NCI-H2029 treated with DMSO at 0.1 percent for 48 hours (cell line): ENCODE results near the gene FKBP1B.
"Not testable (repeated sequence)": the region's sequence is repeated elsewhere in the genome, so short reads cannot be mapped to it uniquely, and the experiment has no call there.

Experiments
- DNase-seq: peaks from one replicate; lab custom pipeline; 2025; lab: John Stamatoyannopoulos, UW

The FKBP1B gene

DNA sequence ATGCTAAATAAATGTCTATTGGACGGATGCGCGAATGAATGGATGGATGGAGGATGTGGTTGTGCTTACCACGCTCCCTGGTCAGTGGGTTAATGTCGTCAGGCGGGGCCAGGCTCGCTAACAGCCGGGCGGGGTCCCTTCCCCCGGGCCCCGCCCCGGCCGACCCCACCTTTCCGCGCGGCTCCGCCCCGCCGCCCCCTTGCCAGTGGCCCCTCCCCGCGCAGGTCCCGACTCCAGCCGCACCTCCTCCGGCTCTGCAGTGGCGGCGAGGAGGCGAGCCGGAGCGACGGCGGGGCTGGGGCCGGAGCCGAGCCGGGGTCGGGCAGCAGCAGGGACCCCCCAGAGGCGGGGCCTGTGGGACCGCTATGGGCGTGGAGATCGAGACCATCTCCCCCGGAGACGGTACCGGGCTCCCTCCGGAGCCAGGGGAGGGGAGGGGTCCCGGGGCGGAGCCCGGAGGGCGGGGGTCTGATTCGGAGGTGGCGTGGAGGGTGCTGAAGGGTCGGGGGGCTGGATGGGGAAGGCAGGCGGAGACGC lies at the start of gene FKBP1B:
Gene FKBP1B, plus strand, starts transcription at position 257 of the 537 bp plus-strand sequence. Its CDS starts 109 bp downstream, at position 366.
- DNase-seq, result no peak

DNA sequence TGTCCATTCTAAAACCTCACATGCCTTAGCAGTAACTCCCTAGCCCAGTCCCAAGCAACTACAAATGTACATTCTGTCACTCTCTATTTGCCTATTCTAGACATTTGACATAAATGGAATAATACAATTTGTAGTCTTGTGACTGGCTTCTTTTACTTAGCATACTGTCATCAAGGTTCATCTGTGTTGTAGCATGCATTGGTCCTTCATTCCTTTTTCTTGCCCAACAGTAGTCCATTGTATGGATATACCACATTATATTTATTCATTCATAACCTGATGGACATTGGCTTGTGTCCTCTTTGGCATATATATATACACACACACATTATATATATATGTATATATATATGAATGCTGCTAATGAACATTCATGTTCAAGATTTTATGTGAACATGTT lies 41.8 kb upstream of the FKBP1B start:
- no peak for DNase-seq

DNA sequence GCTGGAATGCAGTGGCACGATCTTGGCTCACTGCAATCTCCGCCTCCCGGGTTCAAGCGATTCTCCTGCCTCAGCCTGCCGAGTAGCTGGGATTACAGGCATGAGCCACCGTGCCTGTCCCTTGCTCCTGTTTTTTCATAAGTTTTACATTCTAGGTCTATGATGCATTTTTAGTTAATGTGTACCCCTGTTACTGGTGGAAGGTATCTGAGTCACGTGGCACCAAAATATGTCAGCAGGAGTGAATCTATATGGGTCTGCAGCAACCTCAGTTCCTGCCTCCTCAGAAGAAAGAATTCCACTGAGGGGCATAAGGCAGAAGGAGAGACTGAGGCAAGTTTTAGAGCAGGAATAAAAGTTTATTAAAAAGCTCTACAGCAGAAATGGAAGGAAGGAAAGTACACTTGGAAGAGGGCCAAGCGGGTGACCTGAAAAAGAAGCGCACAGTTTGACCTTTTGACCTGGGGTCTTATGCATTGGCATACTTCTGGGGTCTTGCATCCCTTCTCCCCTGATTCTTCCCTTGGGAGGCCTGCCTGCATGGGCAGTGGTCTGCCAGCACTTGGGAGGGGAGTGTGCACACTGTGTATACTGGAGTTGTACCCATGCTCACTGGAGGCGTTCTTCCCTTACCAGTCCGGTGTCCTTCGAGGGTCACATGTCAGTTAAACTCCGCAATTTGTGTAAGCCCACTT lies 40.7 kb upstream of the FKBP1B start:
- no peak for DNase-seq

DNA sequence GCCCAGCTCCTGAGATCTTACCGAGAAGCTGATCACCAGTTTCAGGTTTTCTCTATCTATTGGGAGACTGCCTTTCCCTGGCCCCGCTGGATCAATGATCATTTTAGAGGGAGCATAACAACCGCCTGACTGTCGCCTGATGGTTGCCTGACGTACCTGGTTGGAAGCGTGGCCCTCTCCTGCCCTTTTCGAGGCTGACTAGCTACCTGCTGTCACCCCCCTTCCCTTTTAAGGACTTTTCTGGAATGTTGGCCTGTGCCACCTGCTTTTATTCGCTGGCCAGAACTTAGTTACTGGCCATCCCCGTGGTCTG lies 40.2 kb upstream of the FKBP1B start:
- no peak for DNase-seq

DNA sequence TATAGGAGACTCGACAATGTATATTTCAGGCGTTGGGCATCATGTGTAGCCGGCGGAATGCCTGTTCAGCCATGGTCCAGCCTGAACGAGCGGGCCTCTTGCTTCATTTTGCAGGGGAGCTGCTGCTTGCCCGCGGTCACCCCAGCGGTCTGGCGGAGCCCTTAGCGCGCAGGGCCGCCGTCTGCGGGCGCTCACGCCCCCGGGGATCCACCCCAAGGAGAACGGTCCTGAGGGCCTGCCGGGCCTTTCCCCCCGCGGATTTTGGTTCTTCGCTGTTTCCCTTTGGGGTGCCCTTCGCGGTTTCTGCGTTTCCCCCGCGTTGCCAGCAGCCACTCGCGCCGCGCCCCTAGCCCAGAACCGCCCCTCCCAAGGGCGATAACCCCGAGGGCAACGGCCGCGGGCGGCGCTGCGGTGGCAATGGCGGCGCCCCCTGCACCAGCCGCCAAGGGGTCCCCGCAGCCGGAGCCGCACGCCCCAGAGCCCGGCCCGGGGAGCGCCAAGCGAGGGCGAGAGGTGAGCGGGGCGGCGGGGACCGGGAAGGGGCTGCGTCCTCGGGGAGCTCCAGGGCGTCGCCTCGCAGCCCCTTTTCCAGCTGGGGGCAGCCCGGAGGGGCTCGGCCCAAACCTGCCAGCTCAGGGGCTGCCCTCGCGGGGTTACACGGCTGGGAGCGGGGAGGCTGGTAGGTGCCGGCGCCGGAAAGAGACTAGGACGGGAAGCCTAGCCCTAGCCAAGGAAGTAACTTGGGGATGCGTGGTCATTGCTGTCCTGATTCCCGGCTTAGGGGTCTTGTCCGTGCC lies 39.7 kb upstream of the FKBP1B start, which contains the start of gene MFSD2B:
Gene MFSD2B, plus strand, starts transcription at position 406 of the 797 bp plus-strand sequence. Its CDS starts 12 bp downstream, at position 418.
- no peak for DNase-seq

DNA sequence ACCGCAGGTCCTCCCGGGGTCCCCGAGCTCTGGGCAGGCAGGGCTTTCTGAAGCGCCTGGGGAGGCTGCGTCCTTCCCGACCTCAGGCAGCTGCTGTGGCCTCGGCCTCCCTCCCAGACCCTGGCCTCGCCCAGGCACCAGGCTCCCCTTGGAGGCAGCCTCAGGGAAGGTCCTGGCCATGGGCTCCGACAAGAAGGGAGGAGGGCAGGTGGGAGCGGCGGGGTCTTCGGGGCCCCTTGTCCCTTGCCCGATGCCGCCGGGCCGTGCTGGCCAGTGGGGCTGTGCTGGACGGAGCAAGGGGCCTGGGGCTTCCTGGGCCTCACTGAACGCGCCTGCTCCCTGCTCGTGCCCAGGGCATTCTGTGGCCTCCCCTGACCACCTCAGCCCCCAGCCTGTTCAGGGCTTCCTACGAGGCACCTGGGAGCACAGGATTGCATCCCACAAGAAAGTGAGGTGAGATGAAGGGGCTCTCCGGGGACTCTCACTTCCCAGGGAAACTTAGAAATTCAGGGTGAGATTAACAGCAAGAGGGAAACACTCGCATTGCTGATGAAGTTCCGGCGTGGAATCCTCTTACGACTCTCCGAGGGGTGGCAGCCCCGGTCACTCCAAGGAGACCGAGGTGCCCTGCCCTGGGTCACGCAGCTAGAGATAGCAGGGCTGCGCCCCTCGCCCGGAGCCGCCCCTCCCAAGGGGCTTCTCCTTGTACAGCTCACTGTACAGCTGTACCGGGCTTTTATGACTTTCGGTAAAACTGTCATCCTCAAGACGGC lies 38.9 kb upstream of the FKBP1B start:
- DNase-seq, result no peak

DNA sequence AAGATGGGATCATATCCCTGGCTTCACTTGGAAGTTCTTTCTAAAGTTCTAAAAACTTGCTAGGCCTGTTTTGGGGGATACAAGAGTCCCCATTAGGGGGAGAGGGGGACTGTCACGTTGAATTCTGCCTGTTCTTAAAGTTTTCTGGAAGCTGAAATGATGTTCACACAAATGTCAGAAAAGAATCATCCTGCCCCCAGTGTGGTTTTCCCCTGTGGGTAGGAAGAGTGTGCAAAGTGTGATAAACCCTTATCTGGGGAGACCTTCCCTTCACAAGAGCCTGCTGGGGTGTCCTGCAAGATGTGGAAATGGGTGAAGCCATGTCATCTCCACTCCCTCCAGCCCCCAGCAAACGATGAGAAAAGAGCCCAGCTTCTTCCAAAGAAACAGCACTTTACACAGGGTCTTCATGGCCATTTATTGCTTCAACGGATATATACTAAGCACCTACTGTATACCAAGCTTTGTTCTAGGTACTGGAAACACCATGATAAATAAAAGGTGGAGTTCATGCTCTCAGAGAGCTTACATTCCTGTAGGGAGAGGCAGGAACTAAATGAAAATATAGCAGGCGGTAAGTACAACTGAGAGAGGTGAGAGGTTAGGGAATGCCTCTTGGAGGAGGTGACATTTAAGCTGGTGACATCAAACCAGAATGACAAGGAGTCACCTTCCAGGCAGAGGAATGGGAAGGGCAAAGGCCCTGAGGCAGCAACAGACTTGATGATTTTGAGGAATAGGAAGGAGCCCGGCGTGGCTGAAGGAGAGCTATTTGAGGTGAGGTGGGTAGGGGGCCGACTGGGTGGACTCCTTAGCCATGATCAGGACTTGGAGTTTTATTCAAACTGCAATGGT lies 38.1 kb upstream of the FKBP1B start:
- no peak for DNase-seq

DNA sequence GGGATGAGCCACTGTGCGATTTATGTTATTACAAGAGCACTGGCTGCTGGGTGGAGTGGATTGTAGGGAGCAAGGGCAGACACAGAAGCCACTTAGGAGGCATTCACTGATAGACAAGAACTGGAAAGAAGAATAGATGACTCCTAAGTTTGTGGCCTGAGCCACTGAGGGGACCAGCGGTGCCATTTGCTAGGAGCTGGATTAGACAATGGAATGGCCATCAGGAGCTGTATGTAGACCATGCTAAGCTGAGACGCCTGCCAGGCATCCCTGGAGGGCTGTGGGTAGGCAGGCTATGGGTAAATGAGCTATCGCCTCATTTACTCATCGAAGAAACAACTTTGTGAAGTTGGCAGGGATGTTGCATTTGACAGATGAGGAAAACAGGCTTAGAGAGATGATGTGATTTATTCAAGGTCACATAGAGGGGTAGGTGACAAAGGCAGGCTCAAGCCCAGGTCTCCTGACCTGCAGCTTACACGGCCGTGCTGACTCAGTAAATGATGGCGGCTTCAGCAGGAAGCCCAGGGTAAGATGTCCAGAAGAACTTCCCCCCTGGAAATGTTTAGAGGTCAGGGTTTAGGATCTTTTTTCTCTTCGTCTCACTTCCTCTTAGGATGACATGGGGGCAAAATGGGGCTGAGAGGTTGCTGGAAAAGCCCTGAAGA lies 36.9 kb upstream of the FKBP1B start:
- DNase-seq, result no peak

DNA sequence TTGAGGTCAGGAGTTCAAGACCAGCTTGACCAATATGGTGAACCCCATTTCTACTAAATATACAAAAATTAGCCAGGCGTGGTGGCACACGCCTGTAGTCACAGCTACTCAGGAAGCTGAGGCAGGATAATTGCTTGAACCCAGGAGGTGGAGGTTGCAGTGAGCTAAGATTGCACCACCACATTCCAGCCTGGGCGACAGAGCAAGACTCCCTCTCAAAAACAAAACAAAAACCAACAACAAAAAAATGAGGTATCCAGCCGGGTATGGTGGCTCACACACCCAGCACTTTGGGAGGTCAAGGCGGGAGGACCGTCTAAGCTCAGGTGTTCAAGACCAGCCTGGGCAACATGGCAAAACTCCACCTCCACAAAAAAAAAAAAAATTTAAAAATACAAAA lies 34.6 kb upstream of the FKBP1B start:
- DNase-seq, result not testable (repeated sequence)

DNA sequence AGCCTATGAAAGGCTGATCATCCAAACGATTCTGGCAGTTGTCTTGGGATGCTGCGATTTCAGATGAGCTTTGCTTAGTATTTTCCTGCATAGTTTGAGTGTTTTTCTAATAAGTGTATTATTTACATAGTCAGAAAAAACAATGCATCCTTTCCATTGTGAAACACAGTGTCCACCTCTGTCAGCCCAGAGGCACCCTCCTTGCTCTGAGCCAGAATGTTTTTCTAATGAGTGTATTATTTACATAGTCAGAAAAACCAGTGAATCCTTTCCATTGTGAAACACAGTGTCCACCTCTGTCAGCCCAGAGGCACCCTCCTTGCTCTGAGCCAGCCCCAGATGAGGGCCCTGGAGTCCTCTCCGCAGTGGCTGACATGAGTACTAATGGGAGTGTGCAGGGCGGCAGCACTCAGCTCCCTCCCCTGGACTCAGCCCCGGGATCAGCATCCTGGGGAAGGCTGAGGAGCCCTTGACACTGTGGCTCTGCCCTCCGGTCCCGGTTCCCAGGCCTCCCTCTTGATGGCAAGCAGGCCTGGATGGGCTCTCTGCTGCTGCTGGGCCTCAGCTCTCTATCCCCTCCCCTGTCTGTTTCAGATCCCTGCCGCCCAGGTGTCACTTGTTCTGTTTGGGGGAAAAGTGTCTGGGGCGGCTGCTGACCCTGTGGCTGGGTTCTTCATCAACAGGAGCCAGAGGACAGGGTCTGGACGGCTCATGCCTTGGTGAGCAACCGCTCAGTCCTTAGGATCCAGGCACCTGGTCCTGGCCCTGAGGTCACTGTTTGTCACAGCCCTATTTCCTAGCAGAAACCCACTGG lies 33.8 kb upstream of the FKBP1B start:
- no peak for DNase-seq

DNA sequence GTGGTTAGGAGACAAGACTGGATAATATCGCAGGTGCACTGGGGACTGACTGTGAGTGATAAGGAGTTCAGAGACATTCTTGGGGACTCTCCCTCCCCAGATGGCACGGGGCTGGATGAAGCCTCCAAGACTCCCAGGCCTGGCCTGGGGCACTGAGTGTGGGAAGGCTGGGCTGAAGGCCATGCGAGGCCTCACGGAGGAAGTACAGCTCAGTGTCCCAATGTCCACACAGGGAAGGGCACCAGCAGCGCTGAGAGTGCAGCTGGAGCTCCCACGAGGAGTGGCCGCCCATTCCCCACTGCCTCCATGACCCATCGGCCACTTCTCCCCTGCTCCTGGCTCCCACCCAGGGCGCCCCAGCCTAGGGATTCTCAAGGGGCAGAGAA lies 33.2 kb upstream of the FKBP1B start:
- no peak for DNase-seq

DNA sequence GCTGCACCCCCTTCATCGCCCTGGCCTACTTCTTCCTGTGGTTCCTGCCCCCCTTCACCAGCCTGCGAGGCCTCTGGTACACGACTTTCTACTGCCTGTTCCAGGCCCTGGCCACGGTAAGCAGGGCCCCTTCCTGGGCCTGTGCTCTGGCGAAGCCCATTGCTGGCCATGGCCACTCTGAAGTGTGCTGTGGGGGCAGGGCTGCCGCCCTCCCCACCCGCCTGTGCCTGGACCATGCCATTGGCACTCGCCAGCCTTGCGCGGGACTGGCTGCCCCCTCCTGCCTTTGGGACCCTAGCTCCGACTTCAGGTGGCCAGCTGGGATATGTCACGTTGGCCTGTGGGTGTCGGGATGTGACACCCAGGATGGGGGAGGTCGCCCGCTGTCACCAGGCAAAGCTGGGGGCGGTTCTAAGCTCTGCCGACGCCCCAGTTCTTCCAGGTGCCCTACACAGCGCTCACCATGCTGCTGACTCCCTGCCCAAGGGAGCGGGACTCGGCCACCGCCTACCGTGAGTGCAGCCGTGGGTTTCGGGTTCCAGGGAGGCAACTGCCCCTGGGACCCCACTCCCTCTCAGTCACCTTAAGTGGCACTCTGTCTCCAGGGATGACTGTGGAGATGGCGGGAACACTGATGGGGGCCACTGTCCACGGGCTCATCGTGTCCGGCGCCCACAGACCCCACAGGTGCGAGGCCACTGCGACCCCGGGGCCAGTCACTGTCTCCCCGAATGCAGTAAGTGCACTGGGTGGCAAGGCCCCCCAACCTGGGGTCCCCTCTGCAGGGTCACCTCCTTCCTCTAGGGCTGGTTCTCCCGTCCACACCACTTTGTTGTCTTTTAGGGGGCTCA lies 32.5 kb upstream of the FKBP1B start:
- no peak for DNase-seq

DNA sequence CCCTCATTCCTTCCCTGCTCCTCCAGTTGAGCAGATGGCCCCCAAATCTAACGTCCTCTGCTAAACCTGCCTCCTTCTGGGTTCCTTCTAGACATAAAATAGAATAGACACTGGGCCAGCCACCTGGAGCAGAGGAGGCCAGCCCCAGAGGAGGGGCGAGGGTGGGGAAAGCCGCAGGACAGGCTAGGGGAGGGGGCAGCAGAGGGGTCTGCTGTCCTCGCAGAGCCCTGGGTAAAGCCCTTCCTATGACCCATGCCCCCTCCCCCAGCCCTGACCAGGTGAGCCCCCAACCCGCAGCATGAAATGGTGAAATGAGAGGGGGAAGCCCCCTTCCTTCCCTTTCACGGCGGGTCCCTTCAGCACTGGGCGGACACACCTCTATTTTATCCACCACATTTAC lies 31.8 kb upstream of the FKBP1B start:
- DNase-seq, result no peak

DNA sequence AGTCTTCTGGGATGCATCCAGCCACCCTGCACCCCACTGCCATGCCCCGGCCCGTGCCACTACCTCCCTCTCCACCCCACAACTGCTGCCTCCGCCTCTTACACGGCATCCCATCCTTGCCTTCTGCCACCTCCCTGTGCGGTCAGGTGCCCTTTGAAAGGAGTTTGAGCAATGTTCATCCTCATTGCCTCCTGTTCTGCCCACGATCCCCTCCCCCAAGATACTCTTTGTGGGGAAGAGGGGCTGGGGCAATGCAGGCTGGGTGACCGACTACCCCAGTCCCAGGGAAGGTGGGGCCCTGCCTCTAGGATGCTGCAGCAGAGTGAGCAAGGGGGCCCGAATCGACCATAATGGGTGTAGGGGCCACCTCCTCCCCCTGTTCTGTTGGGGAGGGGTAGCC lies 31.3 kb upstream of the FKBP1B start:
- DNase-seq, result no peak

DNA sequence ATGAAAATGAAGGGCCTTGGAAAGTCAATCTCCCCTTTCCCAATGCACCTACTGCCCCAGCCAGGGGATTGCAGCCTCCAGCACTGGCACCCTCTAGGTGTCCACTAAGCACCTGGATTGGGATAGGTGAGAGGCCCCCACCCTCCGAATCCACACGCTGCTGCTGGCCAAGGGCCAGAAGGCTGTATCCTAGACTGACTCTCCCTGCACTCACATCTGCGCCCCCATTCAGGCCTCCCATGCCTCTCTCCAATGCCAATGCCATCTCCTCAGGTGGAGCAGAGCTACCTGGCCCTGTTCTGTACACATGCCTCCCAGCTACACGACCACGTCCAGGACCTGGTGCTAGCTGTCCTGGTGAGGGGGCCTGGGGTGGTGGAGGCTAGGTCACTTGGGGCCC lies 29.8 kb upstream of the FKBP1B start:
- no peak for DNase-seq

DNA sequence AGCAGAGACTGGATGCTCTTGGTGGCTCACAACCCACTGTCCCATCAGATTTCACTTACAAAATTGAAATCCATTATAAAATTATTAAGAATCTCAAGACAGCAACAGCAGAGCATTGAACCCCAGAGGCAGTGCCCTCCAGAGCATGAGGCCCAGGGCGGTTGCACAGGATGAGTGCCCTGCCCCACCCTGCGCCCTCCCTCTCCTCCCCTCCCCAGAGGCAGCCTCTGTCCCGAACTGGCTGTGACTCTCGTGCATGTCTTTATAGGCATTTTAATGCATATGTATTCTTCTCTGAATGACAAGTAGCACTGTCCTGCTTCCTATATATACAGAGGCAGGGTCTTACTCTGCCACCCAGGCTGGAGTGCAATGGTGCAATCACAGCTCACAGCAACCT lies 29.3 kb upstream of the FKBP1B start:
- no peak for DNase-seq

DNA sequence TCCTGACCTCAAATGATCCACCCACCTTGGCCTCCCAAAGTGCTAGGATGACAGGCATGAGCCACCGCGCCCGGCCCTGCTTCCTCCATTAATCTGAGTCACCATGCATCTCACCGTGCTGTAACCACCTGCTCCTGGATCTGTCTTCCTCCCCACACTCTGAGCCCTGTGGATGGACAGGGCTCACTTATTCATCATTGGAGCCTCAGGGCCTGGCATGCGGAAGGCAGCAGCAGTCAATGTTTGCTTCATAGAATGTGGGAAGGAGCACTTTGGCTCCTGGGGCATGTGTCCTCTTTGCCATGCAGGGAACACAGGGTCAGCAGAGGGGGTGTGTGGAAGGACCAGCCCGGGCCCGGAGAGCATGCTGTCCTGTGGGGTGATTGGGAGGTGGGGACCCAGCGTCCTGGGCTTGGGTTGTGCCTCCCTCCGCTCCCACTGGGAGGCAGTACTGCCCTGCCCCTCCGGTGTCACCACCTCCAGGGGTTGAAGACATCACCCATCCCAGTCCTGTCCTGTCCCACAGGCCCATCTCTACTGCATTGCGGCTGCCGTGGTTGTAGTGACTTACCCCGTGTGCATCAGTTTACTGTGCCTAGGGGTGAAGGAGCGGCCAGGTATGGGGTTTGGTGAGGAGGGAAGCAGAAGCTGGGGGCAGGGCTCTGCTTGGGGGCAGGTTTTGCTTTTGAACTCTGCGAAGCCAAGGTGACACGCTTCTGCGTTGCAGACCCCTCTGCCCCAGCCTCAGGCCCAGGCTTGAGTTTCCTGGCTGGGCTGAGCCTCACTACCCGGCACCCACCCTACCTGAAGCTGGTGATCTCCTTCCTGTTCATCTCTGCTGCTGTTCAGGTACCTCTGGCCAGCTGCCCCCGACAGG lies 28.2 kb upstream of the FKBP1B start:
- DNase-seq, result no peak

DNA sequence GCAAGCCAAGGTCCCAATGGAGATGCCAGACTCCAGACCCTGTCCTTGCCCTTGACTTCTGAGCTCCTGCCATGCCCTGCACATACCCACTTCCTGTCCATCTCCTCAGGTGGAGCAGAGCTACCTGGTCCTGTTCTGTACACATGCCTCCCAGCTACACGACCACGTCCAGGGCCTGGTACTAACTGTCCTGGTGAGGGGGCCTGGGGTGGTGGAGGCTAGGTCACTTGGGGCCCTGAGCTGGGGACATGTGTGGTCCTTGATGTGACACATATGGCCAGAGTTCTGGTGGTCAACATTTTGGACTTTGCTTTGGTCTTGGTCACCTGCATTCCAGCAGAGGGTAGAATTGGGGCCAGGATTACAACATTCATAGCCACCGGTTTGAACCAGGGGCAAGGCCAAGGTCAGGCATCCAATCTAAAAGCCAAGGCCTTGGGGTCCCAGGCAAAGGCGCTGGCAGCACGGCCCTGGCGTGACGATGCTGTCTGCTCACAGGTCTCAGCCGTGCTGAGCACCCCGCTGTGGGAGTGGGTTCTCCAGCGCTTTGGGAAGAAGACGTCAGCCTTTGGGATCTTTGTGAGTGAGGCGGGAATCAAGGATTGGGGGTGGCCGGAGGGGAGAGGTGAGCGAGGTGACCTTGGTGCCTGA lies 27.1 kb upstream of the FKBP1B start:
- DNase-seq, result no peak
